ENCODE data around the gene HEPACAM. TPM values are rescaled to one million over a fixed set of nuclear protein-coding genes. Genes with fewer than 3 reads are reported as not detected.

HEPACAM gene
- total and polyA plus RNA-seq, 2 donors from 2014 or later: 0.30 TPM; not detected in 1

DNA sequence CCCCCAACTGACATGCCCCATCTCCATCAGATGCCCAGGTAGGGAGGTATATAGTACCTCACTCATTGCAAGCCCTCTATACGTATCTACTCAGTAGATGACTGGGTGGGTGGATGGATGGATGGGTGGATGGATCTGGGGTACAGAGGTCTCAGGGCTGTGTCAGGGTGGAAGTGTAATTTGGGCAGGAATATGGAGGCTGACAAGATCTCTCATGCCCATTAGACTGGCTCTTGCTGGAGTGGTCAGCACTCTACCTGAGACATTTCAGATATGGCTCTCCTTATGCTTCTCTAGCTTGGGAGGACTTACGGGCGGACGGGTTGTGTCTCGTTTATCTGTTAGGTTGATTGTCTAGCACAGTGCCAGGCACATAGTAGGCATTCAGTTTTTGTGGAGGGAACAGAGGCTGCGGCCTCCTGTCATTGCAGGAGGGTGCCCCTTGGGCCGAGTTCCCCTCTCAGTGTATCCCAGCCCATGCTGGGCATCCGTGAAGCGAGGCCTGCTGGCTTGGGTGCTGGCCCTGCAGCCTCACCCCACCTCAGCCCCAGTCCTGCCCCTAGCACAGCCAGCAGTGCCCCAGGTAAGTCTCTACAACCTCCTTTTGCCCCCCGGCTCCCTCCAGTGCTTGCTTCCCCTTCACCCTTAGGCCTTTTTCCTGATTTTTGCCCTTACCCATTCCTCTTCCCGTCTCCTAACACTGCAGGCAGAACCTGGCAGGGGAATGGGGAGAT, 56.9 kb downstream of the HEPACAM start:
- FAIRE-seq (no peak), DNase-seq (no peak)
- no peak overlapping the region for H3K27ac ChIP-seq (ENCODE audit: low read depth in 2 of 2, low read length in 2 of 2)
- intact Hi-C loops (cut with DNase I): no loop called here
- no peaks in the 10 kb centered on the region for H3K9me3 ChIP-seq (ENCODE audit: control insufficient read depth in 2 of 3, insufficient read depth in 1 of 3, low read length in 3 of 3)
- H3K36me3 ChIP-seq (ENCODE audit: control insufficient read depth in 2 of 3, insufficient read depth in 3 of 3, low read length in 3 of 3): no peaks in the 10 kb centered on the region
- H3K4me1 ChIP-seq (ENCODE audit: control insufficient read depth in 2 of 3, insufficient read depth in 2 of 3, low read depth in 1 of 3, low read length in 3 of 3): peaks cover 0 to 11% (median 4%) of the 10 kb centered on the region in 3 donors
- H3K9ac ChIP-seq (ENCODE audit: low read length in 3 of 3): no peak overlapping the region
- TF ChIP-seq, protein P1, sequence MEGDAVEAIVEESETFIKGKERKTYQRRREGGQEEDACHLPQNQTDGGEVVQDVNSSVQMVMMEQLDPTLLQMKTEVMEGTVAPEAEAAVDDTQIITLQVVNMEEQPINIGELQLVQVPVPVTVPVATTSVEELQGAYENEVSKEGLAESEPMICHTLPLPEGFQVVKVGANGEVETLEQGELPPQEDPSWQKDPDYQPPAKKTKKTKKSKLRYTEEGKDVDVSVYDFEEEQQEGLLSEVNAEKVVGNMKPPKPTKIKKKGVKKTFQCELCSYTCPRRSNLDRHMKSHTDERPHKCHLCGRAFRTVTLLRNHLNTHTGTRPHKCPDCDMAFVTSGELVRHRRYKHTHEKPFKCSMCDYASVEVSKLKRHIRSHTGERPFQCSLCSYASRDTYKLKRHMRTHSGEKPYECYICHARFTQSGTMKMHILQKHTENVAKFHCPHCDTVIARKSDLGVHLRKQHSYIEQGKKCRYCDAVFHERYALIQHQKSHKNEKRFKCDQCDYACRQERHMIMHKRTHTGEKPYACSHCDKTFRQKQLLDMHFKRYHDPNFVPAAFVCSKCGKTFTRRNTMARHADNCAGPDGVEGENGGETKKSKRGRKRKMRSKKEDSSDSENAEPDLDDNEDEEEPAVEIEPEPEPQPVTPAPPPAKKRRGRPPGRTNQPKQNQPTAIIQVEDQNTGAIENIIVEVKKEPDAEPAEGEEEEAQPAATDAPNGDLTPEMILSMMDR (IDR thresholded peaks at IDR 0.05; ENCODE audit: borderline replicate concordance, extremely low read depth, insufficient read depth): no peak
- no peaks in the 10 kb centered on the region for H3K27me3 ChIP-seq (ENCODE audit: control insufficient read depth, insufficient read depth, low read length)
- H3K4me3 ChIP-seq (ENCODE audit: low read length in 3 of 3): no peak overlapping the region

DNA sequence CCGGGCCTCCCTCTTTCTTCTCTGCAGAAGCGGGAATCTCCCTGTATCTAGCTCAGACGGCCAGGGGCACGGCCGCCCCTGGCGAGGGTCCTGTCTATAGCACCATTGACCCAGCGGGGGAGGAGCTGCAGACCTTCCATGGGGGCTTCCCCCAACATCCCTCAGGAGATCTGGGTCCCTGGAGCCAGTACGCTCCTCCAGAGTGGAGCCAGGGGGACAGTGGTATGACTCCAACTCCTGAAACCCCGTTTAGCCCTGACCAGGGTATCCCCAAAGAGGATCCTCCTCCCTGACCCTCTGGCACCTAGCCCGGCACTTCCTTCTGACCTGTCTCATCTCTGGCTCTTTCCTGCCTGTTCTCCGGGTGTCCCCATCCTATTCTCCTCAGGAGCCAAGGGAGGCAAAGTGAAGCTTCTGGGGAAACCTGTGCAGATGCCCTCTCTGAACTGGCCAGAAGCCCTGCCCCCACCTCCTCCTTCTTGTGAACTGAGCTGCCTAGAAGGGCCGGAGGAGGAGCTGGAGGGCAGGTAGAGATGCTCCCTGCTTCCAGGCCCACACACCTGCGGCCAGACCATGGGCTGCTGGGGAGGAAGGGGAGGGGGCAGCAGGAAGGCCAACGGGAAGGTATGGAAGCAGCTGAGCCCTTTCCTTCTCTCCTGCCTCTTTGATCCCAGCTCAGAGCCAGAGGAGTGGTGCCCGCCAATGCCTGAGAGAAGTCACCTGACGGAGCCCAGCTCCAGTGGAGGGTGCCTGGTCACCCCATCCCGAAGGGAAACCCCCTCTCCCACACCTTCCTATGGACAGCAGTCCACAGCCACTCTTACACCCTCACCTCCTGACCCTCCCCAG, 57.7 kb downstream of the HEPACAM start:
- H3K4me3 ChIP-seq (ENCODE audit: low read length in 3 of 3): no peak overlapping the region
- TF ChIP-seq, protein P1 (IDR thresholded peaks at IDR 0.05; ENCODE audit: borderline replicate concordance, extremely low read depth, insufficient read depth): no peak
- DNase-seq (no peak), FAIRE-seq (no peak)
- no peak overlapping the region for H3K27ac ChIP-seq (ENCODE audit: low read depth in 2 of 2, low read length in 2 of 2)
- no peaks in the 10 kb centered on the region for H3K9me3 ChIP-seq (ENCODE audit: control insufficient read depth in 2 of 3, insufficient read depth in 1 of 3, low read length in 3 of 3)
- peak overlapping the region in 1 of 3 donors; percentile 7 for H3K9ac ChIP-seq (ENCODE audit: low read length in 3 of 3)
- intact Hi-C loops (cut with DNase I): no loop called here
- H3K27me3 ChIP-seq (ENCODE audit: control insufficient read depth, insufficient read depth, low read length): no peaks in the 10 kb centered on the region
- no peaks in the 10 kb centered on the region for H3K36me3 ChIP-seq (ENCODE audit: control insufficient read depth in 2 of 3, insufficient read depth in 3 of 3, low read length in 3 of 3)
- peaks cover 0 to 11% (median 4%) of the 10 kb centered on the region in 3 donors for H3K4me1 ChIP-seq (ENCODE audit: control insufficient read depth in 2 of 3, insufficient read depth in 2 of 3, low read depth in 1 of 3, low read length in 3 of 3)

DNA sequence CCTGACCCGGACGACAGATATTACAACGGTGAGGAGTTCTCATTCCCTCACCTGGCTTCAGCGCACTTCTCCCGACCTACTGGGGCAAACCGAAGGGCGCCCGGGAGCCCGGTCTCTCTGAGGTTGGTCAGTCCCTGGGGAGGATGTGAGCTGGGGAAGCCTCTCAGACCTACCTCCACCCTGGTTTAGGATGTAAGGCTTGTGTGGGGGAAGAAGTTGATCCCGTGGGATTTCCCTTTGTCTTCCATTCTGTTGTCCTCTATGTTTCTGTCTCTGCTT, 58.3 kb downstream of the HEPACAM start:
- Histone ChIP-seq H3K9me3 (ENCODE audit: control insufficient read depth in 2 of 3, insufficient read depth in 1 of 3, low read length in 3 of 3) (no peaks in the 10 kb centered on the region), H3K27ac (ENCODE audit: low read depth in 2 of 2, low read length in 2 of 2) (no peak overlapping the region), H3K4me3 (ENCODE audit: low read length in 3 of 3) (peak overlapping the region in 2 of 3 donors; percentile 7 to 73), H3K4me1 (ENCODE audit: control insufficient read depth in 2 of 3, insufficient read depth in 2 of 3, low read depth in 1 of 3, low read length in 3 of 3) (peaks cover 0 to 9% (median 4%) of the 10 kb centered on the region in 3 donors), H3K27me3 (ENCODE audit: control insufficient read depth, insufficient read depth, low read length) (peaks cover 5% of the 10 kb centered on the region), H3K9ac (ENCODE audit: low read length in 3 of 3) (peak overlapping the region in 1 of 3 donors; percentile 7), H3K36me3 (ENCODE audit: control insufficient read depth in 2 of 3, insufficient read depth in 3 of 3, low read length in 3 of 3) (no peaks in the 10 kb centered on the region)
- intact Hi-C loops (cut with DNase I): no loop called here
- TF ChIP-seq, protein P1 (IDR thresholded peaks at IDR 0.05; ENCODE audit: borderline replicate concordance, extremely low read depth, insufficient read depth): no peak
- DNase-seq (no peak), FAIRE-seq (no peak)

Data from kidney (tissue), 14 donors.